GM21526 (cell line): ENCODE data around the gene TMC6.
"Not testable (repeated sequence)": the region's sequence is repeated elsewhere in the genome, so short reads cannot be mapped to it uniquely, and the experiment has no call there.

Source experiments
- ATAC-seq: cut with Tn5 transposase; IDR thresholded peaks from one replicate; pipeline ENCODE4 v1.9.1; 2021; ENCODE audit warnings: moderate library complexity; ENCODE audit not compliant: unreplicated experiment, low FRiP score

TMC6 gene

DNA sequence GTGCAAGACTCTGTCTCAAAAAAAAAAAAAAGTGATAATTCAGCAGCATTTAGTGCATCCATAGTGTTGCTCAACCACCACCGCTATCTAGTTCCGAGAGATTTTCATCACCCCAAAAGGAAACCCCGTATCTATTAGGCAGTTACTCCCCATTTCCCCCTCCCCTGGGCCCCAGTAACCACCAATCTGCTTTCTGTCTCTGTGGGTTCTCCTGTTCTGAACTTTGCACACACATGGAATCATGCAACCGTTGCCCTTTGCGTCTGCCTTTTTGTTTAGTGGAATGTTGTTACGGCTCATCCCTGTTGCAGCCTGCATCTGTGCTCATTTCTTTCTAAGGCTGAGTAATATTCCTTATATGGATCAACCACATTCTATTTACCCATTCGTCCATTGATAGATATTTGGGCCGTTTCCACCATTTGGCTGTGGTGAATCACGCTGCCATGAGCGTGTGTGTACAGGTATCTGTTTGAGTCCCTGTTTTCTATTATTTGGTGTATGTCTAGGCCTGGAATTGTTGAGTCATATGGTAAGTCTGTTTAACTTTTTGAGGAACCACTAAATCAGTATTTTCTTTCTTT is 31.1 kb upstream of the TMC6 start:
- no peak for ATAC-seq

DNA sequence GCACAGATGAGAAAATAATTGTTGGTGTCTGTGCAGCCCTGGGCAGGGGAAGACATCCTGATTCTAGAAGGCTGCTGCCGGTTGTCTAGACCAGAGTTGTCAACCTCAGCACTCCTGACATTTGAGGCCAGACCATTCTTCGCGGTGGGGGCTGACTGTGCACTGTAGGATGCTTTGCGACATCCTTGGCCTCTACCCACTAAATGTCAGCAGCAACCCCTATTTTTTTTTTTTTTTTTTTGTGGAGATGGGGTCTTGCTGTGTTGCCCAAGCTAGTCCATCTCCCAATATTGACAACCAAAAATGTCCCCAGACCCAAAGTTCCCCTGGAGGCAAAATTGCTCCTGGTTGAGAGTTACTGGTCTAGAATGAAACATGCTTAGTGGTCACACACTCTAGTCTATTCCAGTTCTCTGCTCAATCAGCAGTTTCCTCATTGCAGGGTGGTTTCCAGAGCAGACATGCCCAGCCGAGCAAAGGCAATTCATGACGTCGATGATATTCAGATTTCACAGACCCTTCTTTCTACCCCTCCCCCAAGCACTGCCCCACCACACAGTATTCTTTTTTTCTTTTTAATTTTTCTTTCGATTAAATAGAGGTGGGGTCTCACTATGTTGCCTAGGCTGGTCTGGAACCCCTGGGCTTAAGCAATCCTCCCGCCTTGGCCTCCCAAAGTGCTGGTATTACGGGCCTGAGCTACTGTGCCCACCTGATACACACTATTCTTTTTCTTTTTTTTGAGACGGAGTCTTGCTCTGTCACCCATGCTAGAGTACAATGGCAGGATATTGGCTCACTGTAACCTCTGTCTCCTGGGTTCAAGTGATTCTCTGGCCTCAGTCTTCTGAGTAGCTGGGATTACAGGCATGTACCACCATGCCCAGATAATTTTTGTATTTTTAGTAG is 26.6 kb upstream of the TMC6 start:
- peak; percentile 43 for ATAC-seq

DNA sequence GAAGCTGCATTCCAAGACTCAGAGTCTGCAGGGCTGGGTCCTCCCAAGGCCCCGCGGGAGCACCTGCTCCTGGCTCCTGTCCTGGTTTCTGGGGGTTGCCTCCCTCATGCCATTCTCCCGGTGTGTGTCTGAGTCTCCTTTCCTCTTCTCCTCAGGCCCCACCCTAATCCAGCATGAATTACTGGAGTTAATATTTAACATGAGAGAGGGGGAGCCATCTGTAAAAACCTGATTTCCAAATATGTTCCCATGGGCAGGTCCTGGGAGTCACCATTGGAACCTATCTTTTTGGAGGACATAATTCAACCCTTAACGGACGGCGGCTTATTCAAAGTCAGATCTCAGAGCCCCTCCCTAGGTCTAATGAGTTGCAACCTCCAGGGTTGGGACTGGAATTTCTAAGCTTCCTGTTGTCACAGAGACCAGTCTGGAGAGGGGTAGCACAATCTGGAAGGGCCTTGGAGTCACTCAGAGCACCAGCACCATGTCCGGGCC is 23.0 kb upstream of the TMC6 start:
- no peak for ATAC-seq

DNA sequence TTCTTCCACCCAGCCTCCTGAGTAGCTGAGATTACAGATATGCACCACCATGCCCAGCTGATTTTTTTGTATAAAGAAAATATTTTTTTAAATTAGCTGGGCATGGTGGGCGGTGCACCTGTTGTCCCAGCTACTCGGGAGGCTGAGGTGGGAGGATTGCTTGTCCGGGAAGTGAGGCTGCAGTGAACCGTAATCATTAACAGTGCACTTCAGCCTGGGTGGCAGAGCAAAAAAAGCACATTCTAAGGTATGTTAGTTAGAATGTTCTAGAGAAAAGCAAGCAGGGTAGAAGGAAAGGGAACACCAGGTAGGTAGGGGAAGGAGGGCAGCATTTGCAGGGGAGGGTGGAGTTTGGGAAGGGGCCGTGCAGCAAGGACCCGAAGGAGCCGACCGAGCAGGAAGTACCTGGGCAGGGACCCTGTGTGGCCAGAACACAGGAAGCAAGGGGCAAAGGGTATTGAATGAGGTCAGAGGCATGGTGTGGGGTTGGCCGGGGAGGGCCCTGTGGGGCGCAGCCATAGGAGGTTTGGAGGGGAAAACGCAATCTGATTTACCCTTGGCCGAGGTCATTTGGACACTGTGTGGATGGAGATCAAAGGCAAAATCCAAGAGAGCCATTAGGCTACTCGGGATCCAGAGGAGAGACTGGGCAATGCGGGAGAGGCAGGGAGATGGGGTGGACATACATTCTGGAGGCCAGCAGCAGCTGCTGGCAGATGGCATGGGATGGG is 19.9 kb upstream of the TMC6 start:
- no peak for ATAC-seq

DNA sequence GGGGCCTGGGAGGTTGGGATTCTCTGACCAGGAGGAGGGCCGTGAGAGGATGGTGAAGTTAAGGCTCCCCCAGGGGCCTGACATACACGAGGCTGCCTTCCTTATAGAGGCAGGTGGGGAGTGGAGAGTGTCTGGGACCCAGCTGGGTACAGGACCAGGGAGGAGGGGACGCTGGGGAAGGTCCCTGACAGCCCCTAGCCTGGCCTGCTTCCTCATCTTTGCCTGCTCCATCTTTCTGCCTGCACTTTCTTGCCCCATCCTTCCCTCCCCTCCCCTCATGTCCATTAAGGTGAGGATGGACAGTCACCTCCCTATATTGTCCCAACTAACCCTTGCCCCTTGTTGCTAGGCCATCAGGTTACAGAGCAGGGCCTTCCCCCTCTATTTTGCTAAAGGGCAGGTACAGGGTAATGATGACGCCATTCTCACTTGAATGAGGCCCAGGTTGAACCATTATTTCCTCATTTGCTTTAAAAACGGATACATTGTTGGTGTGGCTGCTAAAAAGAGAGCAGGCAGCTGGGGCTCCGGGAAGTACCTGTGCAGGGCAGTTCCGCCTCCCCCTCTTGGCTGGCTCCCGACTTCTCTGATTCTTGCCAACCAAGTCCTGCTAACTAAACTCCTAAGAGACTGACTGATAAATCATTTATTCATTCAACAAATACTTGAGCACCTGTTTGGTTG is 18.9 kb upstream of the TMC6 start:
- no peak for ATAC-seq

DNA sequence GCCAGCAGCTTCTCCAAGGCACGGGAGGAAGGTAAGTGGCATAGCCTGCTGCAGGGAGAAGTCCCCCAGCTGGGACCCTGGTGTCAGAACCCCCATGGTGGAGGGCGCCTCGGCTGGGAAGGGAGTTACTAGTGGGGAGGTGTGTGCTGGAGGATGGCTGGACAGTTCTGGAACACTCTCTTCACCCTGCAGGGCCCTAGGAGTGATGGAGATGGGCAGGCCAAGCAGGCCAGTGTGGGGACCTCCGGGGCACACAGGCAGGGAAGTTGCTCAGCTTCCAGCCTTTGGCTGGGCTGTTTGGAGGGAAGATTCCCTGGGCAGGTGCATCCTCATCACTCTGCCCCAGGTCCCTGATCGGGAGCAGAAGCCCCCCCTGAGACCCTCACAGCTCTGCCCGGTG is 18.3 kb upstream of the TMC6 start:
- no peak for ATAC-seq

DNA sequence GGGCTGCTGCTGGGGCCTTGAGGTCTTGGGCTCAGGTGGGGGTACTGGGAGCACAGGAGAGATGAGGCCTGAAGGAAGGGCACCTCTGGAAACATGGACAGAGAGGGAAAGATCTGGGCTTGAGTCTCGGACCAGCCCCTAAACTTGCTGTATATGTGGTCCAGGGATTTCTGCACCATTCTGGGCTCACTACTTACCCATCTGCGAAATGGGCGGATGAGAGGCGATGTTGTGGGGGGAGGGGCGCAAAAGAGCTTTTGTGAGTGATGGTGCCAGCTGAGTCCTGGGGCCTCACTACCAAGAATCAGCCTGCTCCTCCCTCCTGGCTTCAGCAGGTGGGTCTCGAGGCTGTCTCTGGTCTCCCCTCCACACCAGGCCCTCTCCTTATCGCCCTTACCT is 17.9 kb upstream of the TMC6 start:
- no peak for ATAC-seq

DNA sequence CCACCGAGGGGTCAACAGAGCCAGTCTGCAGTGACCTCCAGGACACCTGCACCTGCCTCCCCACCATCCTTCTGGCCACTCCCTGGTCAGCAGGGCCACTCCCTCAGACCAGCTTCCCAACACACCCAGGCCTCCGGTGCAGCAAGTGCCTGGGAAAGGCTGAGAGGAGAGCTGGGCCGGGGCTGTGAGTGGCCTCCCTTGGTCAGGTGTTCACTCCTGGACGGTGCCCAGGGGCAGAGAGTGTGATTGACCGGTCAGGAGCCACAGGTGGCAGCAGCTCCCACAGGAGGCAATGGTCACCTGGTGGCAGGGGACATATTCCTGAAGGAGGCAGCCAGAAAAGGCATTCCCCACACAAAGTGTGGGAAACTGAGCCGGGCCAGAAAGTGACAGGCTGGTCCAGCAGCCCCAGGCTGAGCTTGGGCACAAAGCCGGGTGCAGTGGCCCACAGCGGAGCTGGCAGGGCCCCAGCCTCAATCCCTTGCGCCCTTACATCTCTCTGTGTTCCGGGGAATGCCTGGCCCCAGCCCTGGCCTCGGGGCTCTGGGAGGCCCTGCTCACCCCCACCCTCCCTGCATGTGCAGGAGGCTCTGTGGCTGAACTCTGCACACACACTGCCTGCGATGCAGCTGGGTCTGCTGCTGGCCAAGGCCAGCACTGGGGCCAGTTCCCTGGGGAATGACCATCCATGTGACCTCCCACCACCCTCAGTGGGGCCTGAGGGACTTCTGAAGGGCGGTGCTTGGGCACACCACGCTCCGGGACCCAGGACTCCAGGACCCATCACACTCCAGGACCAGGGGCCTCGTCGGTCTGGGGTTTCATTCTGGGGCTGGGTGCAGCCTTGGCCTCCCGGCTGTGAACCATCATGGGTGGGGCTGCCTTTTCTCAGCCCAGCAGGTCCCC is 16.4 kb upstream of the TMC6 start:
- no peak for ATAC-seq

DNA sequence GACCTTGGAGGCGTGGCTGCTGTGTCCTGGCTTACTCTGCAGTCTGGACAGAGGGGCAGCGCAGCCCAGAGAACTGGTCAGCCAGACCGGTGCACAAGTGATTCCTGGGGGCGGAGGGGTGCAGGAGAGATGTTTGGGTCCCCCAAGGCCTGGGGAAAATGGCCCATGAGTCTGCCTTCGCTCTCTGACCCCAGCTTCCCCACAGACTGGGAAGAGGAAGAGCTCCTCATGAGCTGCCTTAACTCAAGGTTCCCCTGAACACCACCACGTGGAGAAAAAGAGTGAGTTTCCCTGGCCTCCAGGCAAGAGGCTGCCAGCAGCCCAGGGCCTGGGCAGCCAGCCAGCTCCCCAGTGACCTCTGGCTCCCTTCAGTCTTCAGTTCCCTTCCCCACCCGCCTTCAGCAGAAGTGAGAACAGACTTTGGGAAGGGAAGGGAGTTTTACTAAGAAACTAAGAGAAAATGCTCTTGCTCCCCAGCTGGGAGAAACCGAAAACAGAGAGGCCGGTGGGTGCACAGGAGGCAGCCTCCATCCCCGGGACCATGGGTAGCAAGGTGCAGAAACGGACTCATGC is 15.7 kb upstream of the TMC6 start:
- ATAC-seq = no peak

DNA sequence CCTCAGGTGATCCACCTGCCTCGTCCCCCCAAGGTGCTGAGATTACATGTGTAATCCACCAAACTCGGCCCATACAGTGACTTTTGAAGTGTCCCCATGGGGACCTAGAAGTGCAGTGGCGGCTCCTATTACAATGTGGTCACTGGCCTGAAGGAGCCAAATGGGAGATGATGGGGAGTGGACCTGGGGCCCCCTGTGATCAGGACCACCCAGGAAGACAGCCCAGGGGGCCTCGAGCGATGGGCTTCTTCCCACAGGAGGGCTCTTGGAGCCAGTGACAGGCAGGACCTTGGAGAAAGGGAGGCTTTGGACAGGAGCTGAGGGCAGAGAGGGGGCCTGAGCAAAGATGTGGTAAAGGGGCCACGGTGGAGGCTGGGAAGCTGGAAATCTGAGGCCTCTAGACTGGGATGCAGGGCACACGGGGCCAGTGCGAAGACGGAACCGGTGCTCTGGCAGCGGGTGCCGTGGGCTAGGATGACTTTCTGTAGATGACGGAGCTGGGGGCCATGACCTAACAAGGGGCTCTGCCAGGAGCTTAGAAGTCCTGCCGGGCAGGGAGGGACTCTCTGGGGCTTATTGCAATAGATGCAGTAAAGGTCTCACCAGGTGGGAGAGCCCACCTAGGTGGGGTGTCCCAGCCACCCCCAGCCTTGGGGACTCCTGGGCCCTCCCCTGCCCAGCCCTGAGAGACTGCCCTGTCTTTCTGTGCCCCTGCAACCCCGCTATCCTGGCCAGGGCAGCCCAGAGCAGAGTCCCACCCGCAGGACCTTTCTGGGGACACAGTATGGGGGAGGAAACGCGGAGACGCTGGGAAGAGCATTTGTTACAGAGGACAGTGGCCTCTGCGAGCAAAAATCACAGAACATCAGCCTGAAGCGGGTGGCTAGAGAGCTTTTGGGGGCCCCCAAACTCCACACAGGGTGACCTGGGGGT is 14.9 kb upstream of the TMC6 start:
- no peak for ATAC-seq

DNA sequence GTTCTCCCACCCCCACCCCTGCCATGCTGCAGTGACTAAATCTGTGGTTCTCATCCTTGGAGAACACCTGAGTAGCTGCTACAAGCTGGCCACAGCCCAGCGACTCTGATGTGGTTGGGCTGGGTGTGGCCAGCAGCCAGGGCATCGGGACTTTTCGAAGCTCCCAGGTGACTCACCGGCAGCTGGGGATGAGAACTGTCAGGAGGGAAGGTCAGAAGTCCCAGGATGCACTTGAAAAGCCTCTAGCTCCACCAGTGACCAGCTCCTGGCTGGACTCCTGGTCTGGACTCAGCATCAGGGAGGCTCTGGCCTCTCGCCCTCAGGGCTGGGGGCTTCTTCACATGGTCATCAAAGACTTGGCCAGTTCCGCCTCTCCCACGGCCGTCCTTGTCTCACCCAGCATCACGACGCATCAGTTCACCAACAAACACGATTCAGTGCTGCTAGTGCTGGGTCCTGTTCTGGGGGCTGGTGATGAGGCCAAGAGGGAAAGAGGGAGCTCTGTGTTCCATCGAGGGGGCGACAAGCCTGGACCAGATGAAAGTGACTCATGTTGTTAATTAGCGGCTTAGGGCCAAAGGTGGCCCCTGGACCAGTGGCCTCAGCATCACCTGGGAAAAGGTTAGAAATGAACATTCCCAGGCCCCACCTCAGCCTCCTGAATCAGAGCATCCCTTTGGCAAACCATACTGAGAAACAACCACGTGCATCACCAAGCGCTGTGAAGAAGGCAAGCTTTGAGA is 13.7 kb upstream of the TMC6 start:
- ATAC-seq = no peak

DNA sequence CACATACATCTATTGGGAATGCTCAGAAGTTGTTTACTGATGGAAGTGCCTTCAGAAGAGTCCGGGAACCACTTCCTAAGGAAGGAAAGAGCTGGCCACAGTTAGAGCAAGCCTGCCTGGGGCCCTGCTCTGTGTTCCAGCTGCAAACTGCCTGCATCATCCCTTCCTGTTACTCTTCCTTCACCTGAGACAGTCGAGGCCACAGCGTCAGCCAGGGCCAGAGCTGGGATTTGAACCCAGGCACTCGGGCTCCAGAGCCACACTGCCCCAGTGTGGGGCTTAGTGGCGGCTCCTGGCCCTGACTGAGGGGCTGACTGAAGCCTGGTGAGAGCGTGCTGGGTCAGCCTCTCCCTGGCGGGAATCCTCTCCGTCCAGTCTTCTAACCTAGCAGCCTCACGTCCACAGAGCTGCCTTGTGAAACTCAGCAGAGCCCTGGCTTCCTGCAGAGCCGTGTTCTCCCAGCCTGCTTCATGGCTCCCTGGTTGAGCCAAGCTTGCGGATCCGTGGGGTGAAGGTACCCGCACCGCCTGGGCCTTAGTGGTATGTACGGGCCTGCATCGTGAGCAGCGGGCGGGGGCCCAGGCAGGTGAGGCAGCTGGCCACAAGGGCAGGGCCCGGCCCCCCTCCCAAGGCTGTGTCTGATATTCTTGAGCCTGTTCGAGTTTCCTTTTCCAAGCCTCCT is 13.0 kb upstream of the TMC6 start:
- no peak for ATAC-seq

DNA sequence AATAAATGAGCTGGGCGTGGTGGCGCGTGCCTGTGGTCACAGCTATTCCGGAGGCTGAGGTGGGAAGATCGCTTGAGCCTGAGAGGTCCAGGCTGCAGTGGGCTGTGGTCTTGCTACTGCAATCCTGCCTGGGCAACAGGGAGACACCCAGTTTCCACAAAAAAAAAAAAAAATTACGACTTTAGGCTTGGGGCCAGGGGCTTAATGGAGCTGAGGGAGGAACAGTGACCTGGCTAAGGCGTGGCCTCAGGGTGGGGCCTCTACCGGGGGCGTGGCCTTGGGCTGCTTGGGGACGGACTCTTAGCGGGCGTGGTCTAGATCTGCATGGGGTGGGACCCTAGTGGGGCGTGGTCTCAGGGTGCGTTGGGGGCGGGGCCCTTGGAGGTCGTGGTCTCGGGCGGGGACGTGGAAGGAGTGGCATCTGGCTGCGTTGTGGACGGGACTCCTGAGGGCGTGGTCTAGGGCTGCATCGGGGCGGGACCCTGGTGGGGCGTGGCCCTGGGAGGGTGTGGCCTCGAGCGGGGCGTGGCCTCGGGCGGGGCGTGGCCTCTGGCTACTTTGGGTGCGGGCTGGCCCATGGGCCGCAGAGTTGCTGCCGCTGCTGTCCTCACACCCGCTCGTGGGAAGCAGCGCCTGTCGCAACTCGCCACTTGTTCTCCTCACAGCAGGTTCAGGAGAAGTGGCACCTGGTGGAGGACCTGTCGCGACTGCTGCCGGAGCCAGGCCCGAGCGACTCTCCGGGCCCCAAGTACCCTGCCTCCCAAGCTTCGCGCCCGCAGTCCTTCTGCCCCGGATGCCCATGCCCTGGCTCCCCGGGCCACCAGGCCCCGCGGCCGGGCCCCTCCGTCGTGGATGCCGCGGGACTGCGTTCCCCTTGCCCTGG is 11.9 kb upstream of the TMC6 start:
- peak; percentile 63 for ATAC-seq

DNA sequence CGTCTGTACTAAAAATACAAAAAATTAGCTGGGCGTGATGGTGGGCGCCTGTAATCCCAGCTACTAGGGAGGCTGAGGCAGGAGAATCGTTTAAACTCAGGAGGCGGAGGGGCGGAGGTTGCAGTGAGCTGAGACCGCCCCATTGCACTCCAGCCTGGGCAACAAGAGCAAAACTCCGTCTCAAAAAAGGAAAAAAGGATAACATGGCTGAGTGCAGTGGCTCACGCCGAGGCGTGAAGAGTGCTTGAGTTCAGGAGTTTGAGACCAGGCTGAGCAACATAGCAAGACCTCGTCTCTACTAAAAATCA is 11.3 kb upstream of the TMC6 start:
- not testable (repeated sequence) for ATAC-seq

DNA sequence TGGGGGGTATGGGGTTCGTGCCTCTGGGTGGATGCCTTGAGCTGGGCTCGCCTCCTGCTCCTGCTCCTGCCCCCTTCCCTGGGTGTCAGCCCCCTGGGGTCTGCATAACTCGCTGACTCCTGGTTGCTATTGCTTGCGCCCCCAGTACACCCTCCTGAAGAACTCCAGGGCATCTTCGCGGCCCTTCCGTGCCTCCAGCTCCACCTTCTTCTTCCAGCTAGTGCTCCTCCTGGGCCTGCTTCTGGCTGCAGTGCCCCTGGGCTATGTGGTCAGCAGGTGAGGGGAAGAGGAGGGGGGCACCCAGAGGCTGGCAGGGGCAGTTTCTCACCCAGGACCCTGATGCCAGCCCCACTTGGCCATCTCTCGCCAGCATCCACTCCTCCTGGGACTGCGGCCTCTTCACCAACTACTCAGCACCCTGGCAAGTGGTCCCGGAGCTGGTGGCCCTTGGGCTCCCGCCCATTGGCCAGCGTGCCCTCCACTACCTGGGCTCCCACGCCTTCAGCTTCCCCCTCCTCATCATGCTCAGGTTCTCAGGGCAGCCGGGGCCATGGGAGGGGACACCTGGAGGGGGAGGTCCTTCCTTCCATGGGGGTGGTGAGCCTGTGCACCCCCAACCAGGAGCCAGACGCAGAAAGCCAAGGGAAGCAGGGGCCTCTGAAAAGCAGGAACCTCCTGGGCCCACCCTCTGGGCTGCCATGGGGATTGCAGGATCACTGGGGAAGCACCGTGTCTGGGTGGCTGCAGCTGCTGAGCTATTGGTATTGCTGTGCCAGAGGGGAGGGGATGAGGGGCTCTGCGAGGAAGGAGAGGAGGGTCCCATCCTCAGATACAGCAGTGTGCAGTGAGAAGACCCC is 9.9 kb upstream of the TMC6 start:
- no peak for ATAC-seq
